HEK293 (cell line): Measurements from ENCODE around the gene TCF7L2.

ENCODE experiments used
- BCL11A ChIP-seq: fragments of 450-650 bp; formaldehyde crosslinking; IDR thresholded peaks from 2 replicates; pipeline ENCODE4 v1.5.1; 2016; ENCODE audit warnings: low read depth, missing biosample characterization, missing genetic modification characterization
- FEZF1 ChIP-seq: fragments of 450-650 bp; formaldehyde crosslinking; IDR thresholded peaks from 2 replicates; pipeline ENCODE4 v1.5.1; 2016; ENCODE audit warnings: missing biosample characterization, missing genetic modification characterization
- GLI2 ChIP-seq: fragments of 450-650 bp; formaldehyde crosslinking; IDR thresholded peaks from 2 replicates; pipeline ENCODE4; 2017; ENCODE audit warnings: missing biosample characterization, missing genetic modification characterization, low read depth, borderline replicate concordance
- HOXA7 ChIP-seq: sonication (generic); formaldehyde crosslinking; IDR thresholded peaks from 2 replicates; pipeline ENCODE4 v1.8.1; 2022; ENCODE audit warnings: missing genetic modification reagents, borderline replicate concordance
- KLF1 ChIP-seq: fragments of 450-650 bp; formaldehyde crosslinking; IDR thresholded peaks from 2 replicates; pipeline ENCODE4 v1.5.1; 2016; ENCODE audit warnings: missing biosample characterization, missing genetic modification characterization
- OVOL3 ChIP-seq: fragments of 450-650 bp; formaldehyde crosslinking; IDR thresholded peaks from 2 replicates; pipeline ENCODE4 v1.5.1; 2016; ENCODE audit warnings: missing biosample characterization, missing genetic modification characterization
- ZBTB17 ChIP-seq: fragments of 450-650 bp; formaldehyde crosslinking; IDR thresholded peaks from 2 replicates; pipeline ENCODE4 v1.5.1; 2016; ENCODE audit warnings: missing biosample characterization, missing genetic modification characterization
- ZBTB8A ChIP-seq: fragments of 450-650 bp; formaldehyde crosslinking; IDR thresholded peaks from 2 replicates; pipeline ENCODE4 v1.5.1; 2016; ENCODE audit warnings: missing biosample characterization, missing genetic modification characterization
- ZFHX2 ChIP-seq: fragments of 450-650 bp; formaldehyde crosslinking; conservative IDR thresholded peaks from 2 replicates; pipeline ENCODE4 v1.5.1; 2016; ENCODE audit warnings: missing biosample characterization, missing genetic modification characterization
- ZFP3 ChIP-seq: fragments of 450-650 bp; formaldehyde crosslinking; IDR thresholded peaks from 2 replicates; pipeline ENCODE4 v1.5.1; 2016; ENCODE audit warnings: low read depth, missing biosample characterization, missing genetic modification characterization
- ZIC2 ChIP-seq: fragments of 450-650 bp; formaldehyde crosslinking; IDR thresholded peaks from 2 replicates; pipeline ENCODE4 v1.5.1; 2016; ENCODE audit warnings: missing biosample characterization, missing genetic modification characterization
- ZNF121 ChIP-seq: fragments of 450-650 bp; formaldehyde crosslinking; IDR thresholded peaks from 2 replicates; pipeline ENCODE4 v1.5.1; 2016; ENCODE audit warnings: missing biosample characterization, missing genetic modification characterization
- ZNF133 ChIP-seq: fragments of 450-650 bp; formaldehyde crosslinking; IDR thresholded peaks from 2 replicates; pipeline ENCODE4 v1.5.1; 2016; ENCODE audit warnings: missing biosample characterization, missing genetic modification characterization
- ZNF2 ChIP-seq: fragments of 450-650 bp; formaldehyde crosslinking; IDR thresholded peaks from 2 replicates; pipeline ENCODE4 v1.5.1; 2016; ENCODE audit warnings: missing biosample characterization, missing genetic modification characterization
- ZNF23 ChIP-seq: fragments of 450-650 bp; formaldehyde crosslinking; IDR thresholded peaks from 2 replicates; pipeline ENCODE4 v1.5.1; 2016; ENCODE audit warnings: missing biosample characterization, missing genetic modification characterization, borderline replicate concordance
- ZNF600 ChIP-seq: fragments of 450-650 bp; formaldehyde crosslinking; IDR thresholded peaks from 2 replicates; pipeline ENCODE4 v1.5.1; 2016; ENCODE audit warnings: missing biosample characterization, missing genetic modification characterization
- ZNF664 ChIP-seq: fragments of 450-650 bp; formaldehyde crosslinking; IDR thresholded peaks from 2 replicates; pipeline ENCODE4 v1.5.1; 2016; ENCODE audit warnings: missing biosample characterization, missing genetic modification characterization
- ZNF776 ChIP-seq: fragments of 450-650 bp; formaldehyde crosslinking; IDR thresholded peaks from 2 replicates; pipeline ENCODE4 v1.5.0; 2017; ENCODE audit warnings: missing biosample characterization, missing genetic modification characterization, borderline replicate concordance
- ZSCAN30 ChIP-seq: fragments of 450-650 bp; IDR thresholded peaks from 2 replicates; pipeline ENCODE4 v1.5.1; 2018; ENCODE audit warnings: missing biosample characterization, mild to moderate bottlenecking, missing genetic modification characterization, moderate library complexity
- TF ChIP-seq, protein P1 (sequence below): fragments of 450-650 bp; formaldehyde crosslinking; optimal IDR thresholded peaks from 2 replicates; pipeline ENCODE3; 2016; ENCODE audit warnings: missing biosample characterization, mild to moderate bottlenecking, missing genetic modification characterization
- TF ChIP-seq, protein P2 (sequence below): fragments of 450-650 bp; formaldehyde crosslinking; IDR thresholded peaks from 2 replicates; pipeline ENCODE4 v1.5.1; 2016; ENCODE audit warnings: missing biosample characterization, missing genetic modification characterization
- TF ChIP-seq, protein P3 (sequence below): fragments of 450-650 bp; formaldehyde crosslinking; IDR thresholded peaks from 2 replicates; pipeline ENCODE4 v1.5.1; 2016; ENCODE audit warnings: missing biosample characterization, missing genetic modification characterization, borderline replicate concordance
- TF ChIP-seq, protein P4 (sequence below): fragments of 450-650 bp; formaldehyde crosslinking; IDR thresholded peaks from 2 replicates; pipeline ENCODE4 v1.5.0; 2017; ENCODE audit warnings: missing biosample characterization, missing genetic modification characterization, borderline replicate concordance
- TF ChIP-seq, protein P5 (sequence below): fragments of 450-650 bp; formaldehyde crosslinking; IDR thresholded peaks from 2 replicates; pipeline ENCODE4 v1.5.1; 2017; ENCODE audit warnings: missing biosample characterization, mild to moderate bottlenecking, missing genetic modification characterization, moderate library complexity

TCF7L2 gene

DNA sequence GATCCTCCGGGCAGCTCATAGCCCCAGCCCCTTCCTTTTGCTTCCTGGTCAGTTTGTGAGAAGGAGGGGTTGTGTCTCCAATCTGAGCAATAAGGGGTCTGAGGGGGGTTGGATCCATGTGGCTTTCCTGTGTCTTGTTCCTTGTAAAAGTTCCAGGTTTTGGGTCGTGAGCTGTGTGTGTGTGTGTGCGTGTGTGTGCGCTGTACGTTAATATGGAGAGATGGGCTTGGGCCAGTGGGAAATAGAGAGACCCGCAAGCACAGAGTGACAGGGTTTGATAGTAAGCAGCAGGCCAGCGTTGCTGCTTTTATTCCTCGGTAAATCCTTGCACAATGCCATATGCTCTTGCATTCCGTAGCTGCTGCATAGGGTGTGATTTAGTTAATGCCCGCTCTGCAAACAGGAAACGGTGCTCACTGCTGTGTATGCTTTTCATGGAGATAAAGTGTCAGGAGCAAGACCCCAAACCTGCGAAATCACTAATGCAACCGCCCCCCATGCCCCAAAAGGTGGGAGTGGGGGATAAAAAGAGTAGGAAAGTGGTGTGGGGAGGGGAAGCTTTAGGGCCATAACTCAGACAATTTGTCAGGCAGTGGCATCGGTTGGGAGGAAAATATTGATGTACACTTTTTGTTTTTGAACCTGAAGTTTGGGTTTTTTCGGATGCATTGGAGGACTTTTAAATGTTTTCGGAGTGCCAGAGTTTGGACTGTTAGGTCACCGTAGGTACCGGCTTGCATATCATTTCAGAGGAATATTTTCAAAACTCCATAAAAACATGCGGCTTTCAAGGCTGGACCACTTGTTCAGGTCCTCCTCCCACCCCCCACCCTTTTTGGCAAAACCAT lies 108.7 kb downstream of the TCF7L2 start (continued):
- TF ChIP-seq ZNF2 (no peak), BCL11A (tag by site-specific recombination) (no peak; the same call in 1 of the 2 replicates), GLI2 (no peak), ZNF121 (tag by site-specific recombination) (no peak), HOXA7 (CRISPR knock-in tag) (no peak), ZIC2 (tag by site-specific recombination) (peak; percentile 52), ZNF23 (tag by site-specific recombination) (no peak), ZFP3 (tag by site-specific recombination) (no peak), ZSCAN30 (no peak), ZNF664 (tag by site-specific recombination) (no peak), OVOL3 (tag by site-specific recombination) (no peak), ZNF600 (tag by site-specific recombination) (peak; percentile 47; the same call in 1 of the 2 replicates), ZNF776 (tag by site-specific recombination) (no peak), ZBTB8A (tag by site-specific recombination) (0 out of 2 replicates have a peak, but pooled peaks have one; percentile 27), ZNF133 (tag by site-specific recombination) (no peak), FEZF1 (tag by site-specific recombination) (0 out of 2 replicates have a peak, but pooled peaks have one; percentile 3), ZBTB17 (peak; percentile 32; the same call in 1 of the 2 replicates), KLF1 (tag by site-specific recombination) (no peak), ZFHX2 (tag by site-specific recombination) (no peak)
- TF ChIP-seq, protein P1, sequence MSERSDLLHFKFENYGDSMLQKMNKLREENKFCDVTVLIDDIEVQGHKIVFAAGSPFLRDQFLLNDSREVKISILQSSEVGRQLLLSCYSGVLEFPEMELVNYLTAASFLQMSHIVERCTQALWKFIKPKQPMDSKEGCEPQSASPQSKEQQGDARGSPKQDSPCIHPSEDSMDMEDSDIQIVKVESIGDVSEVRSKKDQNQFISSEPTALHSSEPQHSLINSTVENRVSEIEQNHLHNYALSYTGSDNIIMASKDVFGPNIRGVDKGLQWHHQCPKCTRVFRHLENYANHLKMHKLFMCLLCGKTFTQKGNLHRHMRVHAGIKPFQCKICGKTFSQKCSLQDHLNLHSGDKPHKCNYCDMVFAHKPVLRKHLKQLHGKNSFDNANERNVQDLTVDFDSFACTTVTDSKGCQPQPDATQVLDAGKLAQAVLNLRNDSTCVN (tag by site-specific recombination), result peak; percentile 15
- TF ChIP-seq, protein P2, sequence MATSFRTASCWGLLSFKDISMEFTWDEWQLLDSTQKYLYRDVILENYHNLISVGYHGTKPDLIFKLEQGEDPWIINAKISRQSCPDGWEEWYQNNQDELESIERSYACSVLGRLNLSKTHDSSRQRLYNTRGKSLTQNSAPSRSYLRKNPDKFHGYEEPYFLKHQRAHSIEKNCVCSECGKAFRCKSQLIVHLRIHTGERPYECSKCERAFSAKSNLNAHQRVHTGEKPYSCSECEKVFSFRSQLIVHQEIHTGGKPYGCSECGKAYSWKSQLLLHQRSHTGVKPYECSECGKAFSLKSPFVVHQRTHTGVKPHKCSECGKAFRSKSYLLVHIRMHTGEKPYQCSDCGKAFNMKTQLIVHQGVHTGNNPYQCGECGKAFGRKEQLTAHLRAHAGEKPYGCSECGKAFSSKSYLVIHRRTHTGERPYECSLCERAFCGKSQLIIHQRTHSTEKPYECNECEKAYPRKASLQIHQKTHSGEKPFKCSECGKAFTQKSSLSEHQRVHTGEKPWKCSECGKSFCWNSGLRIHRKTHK, result no peak
- TF ChIP-seq, protein P3, sequence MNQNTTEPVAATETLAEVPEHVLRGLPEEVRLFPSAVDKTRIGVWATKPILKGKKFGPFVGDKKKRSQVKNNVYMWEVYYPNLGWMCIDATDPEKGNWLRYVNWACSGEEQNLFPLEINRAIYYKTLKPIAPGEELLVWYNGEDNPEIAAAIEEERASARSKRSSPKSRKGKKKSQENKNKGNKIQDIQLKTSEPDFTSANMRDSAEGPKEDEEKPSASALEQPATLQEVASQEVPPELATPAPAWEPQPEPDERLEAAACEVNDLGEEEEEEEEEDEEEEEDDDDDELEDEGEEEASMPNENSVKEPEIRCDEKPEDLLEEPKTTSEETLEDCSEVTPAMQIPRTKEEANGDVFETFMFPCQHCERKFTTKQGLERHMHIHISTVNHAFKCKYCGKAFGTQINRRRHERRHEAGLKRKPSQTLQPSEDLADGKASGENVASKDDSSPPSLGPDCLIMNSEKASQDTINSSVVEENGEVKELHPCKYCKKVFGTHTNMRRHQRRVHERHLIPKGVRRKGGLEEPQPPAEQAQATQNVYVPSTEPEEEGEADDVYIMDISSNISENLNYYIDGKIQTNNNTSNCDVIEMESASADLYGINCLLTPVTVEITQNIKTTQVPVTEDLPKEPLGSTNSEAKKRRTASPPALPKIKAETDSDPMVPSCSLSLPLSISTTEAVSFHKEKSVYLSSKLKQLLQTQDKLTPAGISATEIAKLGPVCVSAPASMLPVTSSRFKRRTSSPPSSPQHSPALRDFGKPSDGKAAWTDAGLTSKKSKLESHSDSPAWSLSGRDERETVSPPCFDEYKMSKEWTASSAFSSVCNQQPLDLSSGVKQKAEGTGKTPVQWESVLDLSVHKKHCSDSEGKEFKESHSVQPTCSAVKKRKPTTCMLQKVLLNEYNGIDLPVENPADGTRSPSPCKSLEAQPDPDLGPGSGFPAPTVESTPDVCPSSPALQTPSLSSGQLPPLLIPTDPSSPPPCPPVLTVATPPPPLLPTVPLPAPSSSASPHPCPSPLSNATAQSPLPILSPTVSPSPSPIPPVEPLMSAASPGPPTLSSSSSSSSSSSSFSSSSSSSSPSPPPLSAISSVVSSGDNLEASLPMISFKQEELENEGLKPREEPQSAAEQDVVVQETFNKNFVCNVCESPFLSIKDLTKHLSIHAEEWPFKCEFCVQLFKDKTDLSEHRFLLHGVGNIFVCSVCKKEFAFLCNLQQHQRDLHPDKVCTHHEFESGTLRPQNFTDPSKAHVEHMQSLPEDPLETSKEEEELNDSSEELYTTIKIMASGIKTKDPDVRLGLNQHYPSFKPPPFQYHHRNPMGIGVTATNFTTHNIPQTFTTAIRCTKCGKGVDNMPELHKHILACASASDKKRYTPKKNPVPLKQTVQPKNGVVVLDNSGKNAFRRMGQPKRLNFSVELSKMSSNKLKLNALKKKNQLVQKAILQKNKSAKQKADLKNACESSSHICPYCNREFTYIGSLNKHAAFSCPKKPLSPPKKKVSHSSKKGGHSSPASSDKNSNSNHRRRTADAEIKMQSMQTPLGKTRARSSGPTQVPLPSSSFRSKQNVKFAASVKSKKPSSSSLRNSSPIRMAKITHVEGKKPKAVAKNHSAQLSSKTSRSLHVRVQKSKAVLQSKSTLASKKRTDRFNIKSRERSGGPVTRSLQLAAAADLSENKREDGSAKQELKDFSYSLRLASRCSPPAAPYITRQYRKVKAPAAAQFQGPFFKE (tag by site-specific recombination), result no peak
- TF ChIP-seq, protein P4, sequence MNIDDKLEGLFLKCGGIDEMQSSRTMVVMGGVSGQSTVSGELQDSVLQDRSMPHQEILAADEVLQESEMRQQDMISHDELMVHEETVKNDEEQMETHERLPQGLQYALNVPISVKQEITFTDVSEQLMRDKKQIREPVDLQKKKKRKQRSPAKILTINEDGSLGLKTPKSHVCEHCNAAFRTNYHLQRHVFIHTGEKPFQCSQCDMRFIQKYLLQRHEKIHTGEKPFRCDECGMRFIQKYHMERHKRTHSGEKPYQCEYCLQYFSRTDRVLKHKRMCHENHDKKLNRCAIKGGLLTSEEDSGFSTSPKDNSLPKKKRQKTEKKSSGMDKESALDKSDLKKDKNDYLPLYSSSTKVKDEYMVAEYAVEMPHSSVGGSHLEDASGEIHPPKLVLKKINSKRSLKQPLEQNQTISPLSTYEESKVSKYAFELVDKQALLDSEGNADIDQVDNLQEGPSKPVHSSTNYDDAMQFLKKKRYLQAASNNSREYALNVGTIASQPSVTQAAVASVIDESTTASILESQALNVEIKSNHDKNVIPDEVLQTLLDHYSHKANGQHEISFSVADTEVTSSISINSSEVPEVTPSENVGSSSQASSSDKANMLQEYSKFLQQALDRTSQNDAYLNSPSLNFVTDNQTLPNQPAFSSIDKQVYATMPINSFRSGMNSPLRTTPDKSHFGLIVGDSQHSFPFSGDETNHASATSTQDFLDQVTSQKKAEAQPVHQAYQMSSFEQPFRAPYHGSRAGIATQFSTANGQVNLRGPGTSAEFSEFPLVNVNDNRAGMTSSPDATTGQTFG, result no peak
- TF ChIP-seq, protein P5, sequence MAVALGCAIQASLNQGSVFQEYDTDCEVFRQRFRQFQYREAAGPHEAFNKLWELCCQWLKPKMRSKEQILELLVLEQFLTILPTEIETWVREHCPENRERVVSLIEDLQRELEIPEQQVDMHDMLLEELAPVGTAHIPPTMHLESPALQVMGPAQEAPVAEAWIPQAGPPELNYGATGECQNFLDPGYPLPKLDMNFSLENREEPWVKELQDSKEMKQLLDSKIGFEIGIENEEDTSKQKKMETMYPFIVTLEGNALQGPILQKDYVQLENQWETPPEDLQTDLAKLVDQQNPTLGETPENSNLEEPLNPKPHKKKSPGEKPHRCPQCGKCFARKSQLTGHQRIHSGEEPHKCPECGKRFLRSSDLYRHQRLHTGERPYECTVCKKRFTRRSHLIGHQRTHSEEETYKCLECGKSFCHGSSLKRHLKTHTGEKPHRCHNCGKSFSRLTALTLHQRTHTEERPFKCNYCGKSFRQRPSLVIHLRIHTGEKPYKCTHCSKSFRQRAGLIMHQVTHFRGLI (tag by site-specific recombination), result no peak
